ENCODE data around the gene SIRPG.

The SIRPG gene

GRCh38 chr20:1631309-1632151, 26.0 kb downstream of the SIRPG start:
- CTCF ChIA-PET: interaction anchor here (1.1 kb wide), 1 partner anchor 13 kb away, joined by 4 read pairs; no protein-coding TSS in a partner anchor
- H3K27ac ChIP-seq (ENCODE audit: extremely low read depth, low read depth, low read length): no peak overlapping the region
- no peaks in the 10 kb centered on the region for H3K36me3 ChIP-seq (ENCODE audit: control insufficient read depth in 2 of 2, insufficient read depth in 1 of 2, low read length in 2 of 2)
- no peak overlapping the region for H3K4me3 ChIP-seq (ENCODE audit: low read depth, low read length)
- H3K4me1 ChIP-seq (ENCODE audit: control insufficient read depth, insufficient read depth, low read length): no peaks in the 10 kb centered on the region
- POLR2A ChIA-PET: no interaction called here
- TF ChIP-seq ZNF221 (tag by site-specific recombination; IDR thresholded peaks at IDR 0.05; ENCODE audit: borderline replicate concordance) (no peak), MZF1 (tag by site-specific recombination; IDR thresholded peaks at IDR 0.05; ENCODE audit: borderline replicate concordance) (no peak)
- H3K9me3 ChIP-seq (ENCODE audit: control insufficient read depth, insufficient read depth, low read depth, low read length): no peaks in the 10 kb centered on the region

DNA sequence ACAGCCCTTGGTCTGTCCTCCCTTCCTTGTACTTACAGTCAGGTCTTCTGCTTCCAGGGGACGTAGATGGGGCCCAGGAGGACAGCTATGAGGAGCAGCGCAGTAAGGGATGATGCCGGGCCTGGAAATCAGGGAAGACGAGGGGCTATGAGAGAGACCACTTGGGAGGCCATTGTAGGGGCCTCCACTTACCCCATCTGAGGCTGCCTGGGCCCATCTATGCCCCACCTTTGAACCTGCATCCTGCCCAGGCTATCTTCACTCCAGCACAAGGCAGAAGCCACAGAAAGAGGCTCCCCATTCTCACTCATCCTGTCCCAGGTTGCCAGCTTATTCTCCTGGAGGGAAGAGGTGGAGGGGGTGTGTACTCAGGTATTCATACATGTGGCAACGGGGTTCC, 27.4 kb downstream of the SIRPG start:
- ChIA-PET CTCF (no interaction called here), POLR2A (no interaction called here)
- Histone ChIP-seq H3K9me3 (ENCODE audit: control insufficient read depth, insufficient read depth, low read depth, low read length) (no peaks in the 10 kb centered on the region), H3K27ac (ENCODE audit: extremely low read depth, low read depth, low read length) (no peak overlapping the region), H3K36me3 (ENCODE audit: control insufficient read depth in 2 of 2, insufficient read depth in 1 of 2, low read length in 2 of 2) (no peaks in the 10 kb centered on the region), H3K4me1 (ENCODE audit: control insufficient read depth, insufficient read depth, low read length) (no peaks in the 10 kb centered on the region), H3K4me3 (ENCODE audit: low read depth, low read length) (no peak overlapping the region)
- TF ChIP-seq ZNF514 (tag by site-specific recombination; IDR thresholded peaks at IDR 0.05) (no peak), HOXA7 (CRISPR knock-in tag; IDR thresholded peaks at IDR 0.05; ENCODE audit: borderline replicate concordance) (no peak), ZSCAN18 (tag by site-specific recombination; IDR thresholded peaks at IDR 0.05) (no peak), GLIS2 (tag by site-specific recombination; IDR thresholded peaks at IDR 0.05) (no peak), ZNF776 (tag by site-specific recombination; IDR thresholded peaks at IDR 0.05; ENCODE audit: borderline replicate concordance) (no peak), ZNF112 (tag by site-specific recombination; IDR thresholded peaks at IDR 0.05) (no peak)
- TF ChIP-seq, protein P1, sequence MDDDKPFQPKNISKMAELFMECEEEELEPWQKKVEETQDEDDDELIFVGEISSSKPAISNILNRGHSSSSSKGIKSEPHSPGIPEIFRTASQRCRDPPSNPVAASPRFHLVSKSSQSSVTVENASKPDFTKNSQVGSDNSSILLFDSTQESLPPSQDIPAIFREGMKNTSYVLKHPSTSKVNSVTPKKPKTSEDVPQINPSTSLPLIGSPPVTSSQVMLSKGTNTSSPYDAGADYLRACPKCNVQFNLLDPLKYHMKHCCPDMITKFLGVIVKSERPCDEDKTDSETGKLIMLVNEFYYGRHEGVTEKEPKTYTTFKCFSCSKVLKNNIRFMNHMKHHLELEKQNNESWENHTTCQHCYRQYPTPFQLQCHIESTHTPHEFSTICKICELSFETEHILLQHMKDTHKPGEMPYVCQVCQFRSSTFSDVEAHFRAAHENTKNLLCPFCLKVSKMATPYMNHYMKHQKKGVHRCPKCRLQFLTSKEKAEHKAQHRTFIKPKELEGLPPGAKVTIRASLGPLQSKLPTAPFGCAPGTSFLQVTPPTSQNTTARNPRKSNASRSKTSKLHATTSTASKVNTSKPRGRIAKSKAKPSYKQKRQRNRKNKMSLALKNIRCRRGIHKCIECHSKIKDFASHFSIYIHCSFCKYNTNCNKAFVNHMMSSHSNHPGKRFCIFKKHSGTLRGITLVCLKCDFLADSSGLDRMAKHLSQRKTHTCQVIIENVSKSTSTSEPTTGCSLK (tag by site-specific recombination; IDR thresholded peaks at IDR 0.05): no peak
- TF ChIP-seq, protein P2, sequence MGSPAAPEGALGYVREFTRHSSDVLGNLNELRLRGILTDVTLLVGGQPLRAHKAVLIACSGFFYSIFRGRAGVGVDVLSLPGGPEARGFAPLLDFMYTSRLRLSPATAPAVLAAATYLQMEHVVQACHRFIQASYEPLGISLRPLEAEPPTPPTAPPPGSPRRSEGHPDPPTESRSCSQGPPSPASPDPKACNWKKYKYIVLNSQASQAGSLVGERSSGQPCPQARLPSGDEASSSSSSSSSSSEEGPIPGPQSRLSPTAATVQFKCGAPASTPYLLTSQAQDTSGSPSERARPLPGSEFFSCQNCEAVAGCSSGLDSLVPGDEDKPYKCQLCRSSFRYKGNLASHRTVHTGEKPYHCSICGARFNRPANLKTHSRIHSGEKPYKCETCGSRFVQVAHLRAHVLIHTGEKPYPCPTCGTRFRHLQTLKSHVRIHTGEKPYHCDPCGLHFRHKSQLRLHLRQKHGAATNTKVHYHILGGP (tag by site-specific recombination; IDR thresholded peaks at IDR 0.05): no peak

DNA sequence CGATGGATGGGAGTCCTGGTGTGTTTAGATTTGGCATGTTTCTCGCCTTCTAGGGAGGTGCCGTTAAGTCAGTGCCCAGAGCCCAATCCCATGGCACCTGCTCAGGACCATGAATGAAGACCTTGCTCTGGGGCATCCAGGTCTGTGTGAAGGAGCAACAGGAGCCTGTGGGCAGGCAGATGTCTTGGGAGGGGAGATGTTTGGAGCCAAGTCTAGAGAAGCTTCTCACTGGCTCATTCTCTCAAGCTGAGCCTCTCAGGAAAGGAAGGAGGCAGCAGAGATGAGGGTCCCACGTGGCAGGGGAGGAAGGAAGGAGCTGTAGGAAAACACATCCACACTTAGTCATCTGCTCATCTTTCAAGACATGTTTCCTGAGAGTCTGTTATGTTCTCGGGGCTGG, 28.3 kb downstream of the SIRPG start:
- H3K36me3 ChIP-seq (ENCODE audit: control insufficient read depth in 2 of 2, insufficient read depth in 1 of 2, low read length in 2 of 2): no peaks in the 10 kb centered on the region
- H3K4me1 ChIP-seq (ENCODE audit: control insufficient read depth, insufficient read depth, low read length): no peaks in the 10 kb centered on the region
- H3K9me3 ChIP-seq (ENCODE audit: control insufficient read depth, insufficient read depth, low read depth, low read length): no peaks in the 10 kb centered on the region
- no peak overlapping the region for H3K27ac ChIP-seq (ENCODE audit: extremely low read depth, low read depth, low read length)
- POLR2A ChIA-PET: no interaction called here
- CTCF ChIA-PET: no interaction called here
- no peak overlapping the region for H3K4me3 ChIP-seq (ENCODE audit: low read depth, low read length)
- TF ChIP-seq ZNF354C (tag by site-specific recombination; IDR thresholded peaks at IDR 0.05; ENCODE audit: borderline replicate concordance, low read depth) (no peak), GLI2 (tag by site-specific recombination; IDR thresholded peaks at IDR 0.05; ENCODE audit: borderline replicate concordance, low read depth) (no peak), ZNF596 (tag by site-specific recombination; IDR thresholded peaks at IDR 0.05) (no peak), SP3 (tag by site-specific recombination; IDR thresholded peaks at IDR 0.05) (no peak), ZBTB17 (tag by site-specific recombination; IDR thresholded peaks at IDR 0.05) (no peak), PBX3 (CRISPR knock-in tag; IDR thresholded peaks at IDR 0.05) (no peak), ZEB2 (tag by site-specific recombination; IDR thresholded peaks at IDR 0.05) (no peak), ZSCAN18 (tag by site-specific recombination; IDR thresholded peaks at IDR 0.05) (no peak), KLF1 (tag by site-specific recombination; IDR thresholded peaks at IDR 0.05) (no peak), KLF16 (tag by site-specific recombination; IDR thresholded peaks at IDR 0.05) (no peak), SP7 (tag by site-specific recombination; IDR thresholded peaks at IDR 0.05) (no peak), ZNF623 (tag by site-specific recombination; IDR thresholded peaks at IDR 0.05) (no peak), ZNF555 (tag by site-specific recombination; conservative IDR thresholded peaks at IDR 0.05) (no peak)
